CMK (cell line): ENCODE measurements around the gene TECPR1.
A peak's percentile ranks its signal among the peaks of the same experiment; 100 is the strongest.

Experiments used
- DNase-seq: peaks from one replicate; pipeline ENCODE4 v3.0.0-alpha.2; 2010; ENCODE audit warnings: low read depth

TECPR1 gene

GRCh38 chr7:98284335-98285036 lies 32.5 kb upstream of the TECPR1 start:
- DNase-seq: no peak

GRCh38 chr7:98283887-98284222 lies 31.8 kb upstream of the TECPR1 start:
- DNase-seq: no peak

DNA sequence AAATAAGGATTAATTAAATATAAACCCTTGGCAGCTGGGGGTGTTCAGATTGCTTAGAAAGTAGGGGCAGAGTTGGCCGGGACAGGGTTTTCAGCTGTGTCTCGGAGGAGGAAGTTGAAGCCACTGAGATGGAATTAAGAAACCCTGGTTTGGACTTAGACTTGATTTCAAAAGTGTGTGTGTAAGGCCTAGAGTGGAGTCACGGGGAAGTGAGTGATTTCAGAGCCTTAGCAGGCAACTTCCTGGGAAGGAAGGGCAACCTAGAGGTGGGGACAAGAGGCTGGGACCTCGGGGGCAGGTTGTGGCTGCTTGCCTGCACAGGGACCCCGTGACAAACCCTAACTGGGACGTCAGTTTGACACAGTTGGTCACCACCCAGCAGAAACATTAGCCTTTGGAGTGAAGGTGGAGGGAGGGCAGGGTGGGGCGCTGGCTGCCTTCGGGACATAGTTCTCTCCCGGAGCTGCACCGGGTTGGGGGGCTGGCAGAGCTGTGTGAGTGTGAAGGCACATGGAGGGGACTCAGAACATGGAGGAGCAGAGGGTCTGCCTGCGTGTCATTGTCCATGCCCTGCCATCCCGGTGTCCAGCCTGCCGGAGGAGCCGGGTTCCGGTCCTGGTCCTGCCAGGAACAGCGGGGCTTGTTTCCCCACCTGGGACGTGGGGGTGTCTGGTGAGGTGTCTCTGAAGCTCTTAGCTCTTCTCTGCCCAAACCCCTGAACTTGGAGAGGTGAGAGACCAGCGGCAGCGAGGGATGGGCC lies 31.3 kb upstream of the TECPR1 start:
- DNase-seq: no peak

DNA sequence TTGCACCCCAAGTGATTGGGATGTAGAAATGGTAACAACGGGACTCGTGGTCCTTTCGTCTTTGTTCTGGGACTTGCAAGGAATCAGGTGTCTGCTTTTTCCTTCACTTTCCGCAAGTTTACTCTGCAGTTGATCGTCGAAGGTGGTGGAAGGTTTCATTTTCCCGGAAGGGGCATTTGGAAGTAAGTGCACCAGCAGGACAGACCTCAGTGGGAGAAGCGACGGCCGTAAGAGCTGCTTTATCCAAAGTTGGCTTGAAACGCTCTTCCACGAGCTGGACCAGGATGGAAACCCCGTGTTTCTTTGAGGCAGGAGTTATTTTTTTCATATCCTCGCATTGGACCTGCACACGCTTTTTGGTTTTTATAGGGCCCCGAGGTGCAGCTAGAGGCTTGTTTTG lies 30.7 kb upstream of the TECPR1 start:
- DNase-seq: no peak

GRCh38 chr7:98281757-98282606 lies 29.9 kb upstream of the TECPR1 start:
- no peak for DNase-seq

GRCh38 chr7:98280791-98281756 lies 29.0 kb upstream of the TECPR1 start, which contains the start of gene BRI3:
BRI3 (plus strand) TSS chr7:98281686; CDS start chr7:98281796, 110 bp downstream.
- peak; percentile 57 for DNase-seq

DNA sequence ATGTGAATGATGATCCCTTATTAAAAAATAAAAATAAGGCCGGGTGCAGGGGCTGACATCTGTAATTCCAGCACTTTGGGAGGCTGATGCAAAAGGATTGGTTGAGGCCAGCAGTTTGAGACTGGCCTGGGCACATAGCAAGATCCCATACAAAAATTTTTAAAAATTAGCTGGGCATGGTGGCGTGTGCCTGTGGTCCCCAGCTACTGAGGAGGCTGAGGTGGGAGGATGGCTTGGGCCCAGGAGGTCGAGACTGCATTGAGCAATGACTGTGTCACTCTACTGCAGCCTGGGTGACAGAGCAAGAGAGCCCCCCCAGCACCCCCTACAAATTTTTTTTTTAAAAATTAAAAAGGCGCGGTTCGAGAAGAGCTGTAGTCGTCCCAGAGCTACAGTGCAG lies 28.3 kb upstream of the TECPR1 start:
- DNase-seq: no peak

- no peak for DNase-seq
These were observed 26.9 kb upstream of the TECPR1 start for GRCh38 chr7:98278936-98279335.

GRCh38 chr7:98278408-98278807 lies 26.4 kb upstream of the TECPR1 start:
- DNase-seq: no peak

GRCh38 chr7:98276241-98276761 lies 24.3 kb upstream of the TECPR1 start:
- DNase-seq: no peak

- DNase-seq: no peak
These were observed 15.3 kb upstream of the TECPR1 start for GRCh38 chr7:98267303-98267702.

- DNase-seq: no peak
These were observed 14.8 kb upstream of the TECPR1 start for GRCh38 chr7:98266840-98267239.

DNA sequence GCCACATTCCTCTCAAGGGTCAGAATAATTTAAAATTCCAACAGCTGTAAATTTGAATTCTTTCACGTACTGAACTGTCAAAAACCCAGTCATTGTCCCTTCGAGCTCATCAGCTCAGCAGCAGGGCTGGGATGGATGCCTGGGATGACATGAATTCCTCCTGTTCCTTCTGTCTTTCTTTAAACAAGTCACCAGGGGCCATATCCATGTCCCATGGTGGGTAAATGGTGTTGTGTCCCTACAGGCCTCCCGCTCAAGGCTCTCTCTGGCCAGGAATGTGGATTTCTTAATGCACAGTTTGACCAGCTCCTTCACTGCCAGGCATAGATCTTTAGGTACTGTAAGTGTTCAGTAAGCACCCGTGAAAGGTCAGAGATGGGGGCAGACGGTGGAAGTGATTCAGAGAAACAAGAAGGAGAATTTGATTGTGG lies 13.8 kb upstream of the TECPR1 start:
- no peak for DNase-seq

GRCh38 chr7:98257701-98258100 lies 5.7 kb upstream of the TECPR1 start:
- DNase-seq: no peak

GRCh38 chr7:98256431-98256830 lies 4.4 kb upstream of the TECPR1 start:
- no peak for DNase-seq

GRCh38 chr7:98254951-98255610 lies 3.0 kb upstream of the TECPR1 start:
- DNase-seq: no peak

GRCh38 chr7:98254516-98254915 lies 2.5 kb upstream of the TECPR1 start:
- DNase-seq: no peak

DNA sequence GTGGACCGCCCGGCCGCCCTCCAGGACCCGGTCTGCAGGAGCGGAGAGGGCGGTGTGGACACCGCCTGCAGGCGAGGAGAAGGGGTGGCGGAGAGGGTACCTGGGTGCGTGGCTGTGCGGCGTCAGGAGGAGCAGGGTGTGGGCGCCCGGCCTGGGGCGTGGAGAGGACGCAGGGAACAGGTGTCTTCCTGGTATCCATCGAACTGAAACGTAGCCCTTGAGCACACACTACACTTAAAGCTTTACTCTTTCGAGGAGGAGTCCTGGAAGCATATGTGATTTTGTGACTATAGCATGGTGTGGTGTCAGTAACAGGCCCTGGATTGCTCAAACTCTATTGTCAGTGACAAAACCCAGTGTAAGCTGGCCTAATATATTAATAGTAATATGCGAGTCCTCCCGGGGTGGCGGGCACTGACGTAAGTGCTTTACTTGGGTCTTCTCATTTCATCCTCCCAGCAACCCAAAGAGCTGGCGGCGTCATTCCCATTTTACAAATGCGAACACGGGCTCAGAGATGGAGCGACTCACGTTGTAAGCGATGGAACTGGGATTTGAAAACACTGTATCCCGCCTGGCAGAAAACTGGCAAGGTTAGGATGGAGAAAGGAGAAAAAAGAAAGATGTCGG lies 508 bp upstream of the TECPR1 start:
- no peak for DNase-seq

GRCh38 chr7:98251231-98251600 lies 816 bp downstream of the TECPR1 start:
- no peak for DNase-seq

DNA sequence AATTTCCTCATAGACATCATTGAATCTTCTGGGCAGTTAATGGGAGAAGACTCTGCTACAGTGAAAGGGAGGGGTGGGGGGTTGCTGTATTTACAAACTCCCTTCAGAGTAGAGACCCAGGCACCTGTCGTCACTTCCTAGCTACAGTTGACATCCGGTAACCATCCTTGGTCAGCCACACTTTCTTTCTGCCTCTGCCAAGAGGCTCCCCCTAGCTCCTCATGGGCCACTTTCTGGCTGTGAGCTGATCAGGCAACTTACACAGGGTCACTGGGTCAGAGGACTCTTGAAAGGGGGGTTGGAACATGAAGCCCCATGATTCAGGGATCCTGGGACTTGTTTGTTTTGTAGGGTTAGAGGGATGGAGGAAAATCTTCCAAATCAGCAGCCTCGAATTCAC lies 1.2 kb downstream of the TECPR1 start:
- DNase-seq: no peak
